ENCODE measurements around the gene SLC1A2.

The SLC1A2 gene

GRCh38 chr11:35414311-35414710, 5.0 kb downstream of the SLC1A2 start:
- H2BK5ac ChIP-seq (ENCODE audit: low read depth, low read length, poor library complexity), result no peak overlapping the region
- H3K14ac ChIP-seq (ENCODE audit: low read length), result no peak overlapping the region
- no peak overlapping the region for H3K9ac ChIP-seq (ENCODE audit: low read length)
- no peak overlapping the region for H4K12ac ChIP-seq (ENCODE audit: low read depth, low read length)
- H2BK12ac ChIP-seq (ENCODE audit: low read length), result no peak overlapping the region
- no peaks in the 10 kb centered on the region for H3K79me1 ChIP-seq (ENCODE audit: low read length)
- no peak overlapping the region for H2BK120ac ChIP-seq (ENCODE audit: insufficient read depth, low read length, poor library complexity)
- H2AK5ac ChIP-seq (ENCODE audit: low read length), result no peak overlapping the region
- WGBS (ENCODE audit: extremely low coverage, insufficient coverage, insufficient read length), result no CpG with 5 or more reads among the region's 6 CpGs
- no peak overlapping the region for H3K23ac ChIP-seq (ENCODE audit: low read length)
- no peak overlapping the region for H4K91ac ChIP-seq (ENCODE audit: low read depth, low read length)
- no peak overlapping the region for H3K27ac ChIP-seq (ENCODE audit: low read depth, low read length)
- H3K9me3 ChIP-seq (ENCODE audit: insufficient read depth, low read depth, low read length), result no peaks in the 10 kb centered on the region
- DNase-seq, result no peak
- H3K4me3 ChIP-seq (ENCODE audit: low read depth, low read length), result no peak overlapping the region
- no peak overlapping the region for H3K4ac ChIP-seq (ENCODE audit: low read depth, low read length)
- H3K18ac ChIP-seq (ENCODE audit: low read length), result no peak overlapping the region
- no peak overlapping the region for H3K4me2 ChIP-seq (ENCODE audit: low read length)
- peaks cover 5 to 10% of the 10 kb centered on the region in 2 experiments for H3K4me1 ChIP-seq (ENCODE audit: control insufficient read depth in 1 of 2, insufficient read depth in 2 of 2, low read length in 2 of 2)
- H3K27me3 ChIP-seq (ENCODE audit: insufficient read depth, low read length), result peaks cover 30% of the 10 kb centered on the region
- no peak overlapping the region for H4K8ac ChIP-seq (ENCODE audit: low read depth, low read length)
- H3K79me2 ChIP-seq (ENCODE audit: control insufficient read depth, insufficient read depth, low read length, poor library complexity), result no peaks in the 10 kb centered on the region
- no peak overlapping the region for H2AFZ ChIP-seq (ENCODE audit: insufficient read depth, low read length, poor library complexity)
- H3K36me3 ChIP-seq (ENCODE audit: control insufficient read depth in 1 of 2, insufficient read depth in 2 of 2, low read length in 2 of 2), result no peaks in the 10 kb centered on the region

DNA sequence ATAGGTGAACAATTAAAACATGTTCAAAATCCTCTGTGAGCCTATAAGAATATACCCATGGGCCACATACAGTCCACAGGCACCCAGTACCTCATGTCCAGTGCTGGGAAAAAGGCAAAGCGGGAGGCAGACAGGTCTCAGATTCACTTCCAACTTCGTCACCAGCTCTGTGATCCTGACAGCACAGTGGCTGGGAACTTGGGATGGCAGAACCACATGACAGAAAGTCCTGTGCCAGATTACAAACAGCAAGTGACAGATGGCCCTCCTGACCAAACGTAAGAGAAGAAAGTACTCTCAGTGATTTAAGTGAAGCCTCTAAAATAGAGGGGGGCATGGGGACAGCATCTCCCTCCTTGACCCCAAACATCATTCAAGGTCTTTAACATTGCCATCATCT, 5.8 kb downstream of the SLC1A2 start:
- H3K79me2 ChIP-seq (ENCODE audit: control insufficient read depth, insufficient read depth, low read length, poor library complexity), result no peaks in the 10 kb centered on the region
- H3K4ac ChIP-seq (ENCODE audit: low read depth, low read length), result no peak overlapping the region
- peaks cover 0 to 3% of the 10 kb centered on the region in 2 experiments for H3K4me1 ChIP-seq (ENCODE audit: control insufficient read depth in 1 of 2, insufficient read depth in 2 of 2, low read length in 2 of 2)
- WGBS (ENCODE audit: extremely low coverage, insufficient coverage, insufficient read length), result no CpG with 5 or more reads among the region's 3 CpGs
- no peaks in the 10 kb centered on the region for H3K79me1 ChIP-seq (ENCODE audit: low read length)
- H3K9me3 ChIP-seq (ENCODE audit: insufficient read depth, low read depth, low read length), result no peaks in the 10 kb centered on the region
- H3K18ac ChIP-seq (ENCODE audit: low read length), result no peak overlapping the region
- H3K4me2 ChIP-seq (ENCODE audit: low read length), result no peak overlapping the region
- no peak overlapping the region for H4K8ac ChIP-seq (ENCODE audit: low read depth, low read length)
- no peak overlapping the region for H4K91ac ChIP-seq (ENCODE audit: low read depth, low read length)
- H2BK12ac ChIP-seq (ENCODE audit: low read length), result no peak overlapping the region
- no peak overlapping the region for H2BK120ac ChIP-seq (ENCODE audit: insufficient read depth, low read length, poor library complexity)
- H3K27me3 ChIP-seq (ENCODE audit: insufficient read depth, low read length), result peaks cover 22% of the 10 kb centered on the region
- H3K36me3 ChIP-seq (ENCODE audit: control insufficient read depth in 1 of 2, insufficient read depth in 2 of 2, low read length in 2 of 2), result no peaks in the 10 kb centered on the region
- H3K27ac ChIP-seq (ENCODE audit: low read depth, low read length), result no peak overlapping the region
- DNase-seq, result no peak
- no peak overlapping the region for H3K9ac ChIP-seq (ENCODE audit: low read length)
- no peak overlapping the region for H3K14ac ChIP-seq (ENCODE audit: low read length)
- H2BK5ac ChIP-seq (ENCODE audit: low read depth, low read length, poor library complexity), result no peak overlapping the region
- no peak overlapping the region for H3K4me3 ChIP-seq (ENCODE audit: low read depth, low read length)
- H3K23ac ChIP-seq (ENCODE audit: low read length), result no peak overlapping the region
- H2AFZ ChIP-seq (ENCODE audit: insufficient read depth, low read length, poor library complexity), result no peak overlapping the region
- H4K12ac ChIP-seq (ENCODE audit: low read depth, low read length), result no peak overlapping the region
- H2AK5ac ChIP-seq (ENCODE audit: low read length), result no peak overlapping the region

- no peak overlapping the region for H4K91ac ChIP-seq (ENCODE audit: low read depth, low read length)
- H3K79me2 ChIP-seq (ENCODE audit: control insufficient read depth, insufficient read depth, low read length, poor library complexity), result no peaks in the 10 kb centered on the region
- H4K8ac ChIP-seq (ENCODE audit: low read depth, low read length), result no peak overlapping the region
- H3K79me1 ChIP-seq (ENCODE audit: low read length), result no peaks in the 10 kb centered on the region
- no peak overlapping the region for H3K14ac ChIP-seq (ENCODE audit: low read length)
- H3K9ac ChIP-seq (ENCODE audit: low read length), result no peak overlapping the region
- H3K27me3 ChIP-seq (ENCODE audit: insufficient read depth, low read length), result peaks cover 10% of the 10 kb centered on the region
- H3K4me2 ChIP-seq (ENCODE audit: low read length), result no peak overlapping the region
- no peak overlapping the region for H2AFZ ChIP-seq (ENCODE audit: insufficient read depth, low read length, poor library complexity)
- H2BK5ac ChIP-seq (ENCODE audit: low read depth, low read length, poor library complexity), result no peak overlapping the region
- H3K23ac ChIP-seq (ENCODE audit: low read length), result no peak overlapping the region
- H3K18ac ChIP-seq (ENCODE audit: low read length), result no peak overlapping the region
- no peak overlapping the region for H2BK120ac ChIP-seq (ENCODE audit: insufficient read depth, low read length, poor library complexity)
- WGBS (ENCODE audit: extremely low coverage, insufficient coverage, insufficient read length), result no CpG with 5 or more reads among the region's 2 CpGs
- peak in 1 of 2 donors; percentile 25 for DNase-seq
- no peaks in the 10 kb centered on the region for H3K9me3 ChIP-seq (ENCODE audit: insufficient read depth, low read depth, low read length)
- no peaks in the 10 kb centered on the region for H3K36me3 ChIP-seq (ENCODE audit: control insufficient read depth in 1 of 2, insufficient read depth in 2 of 2, low read length in 2 of 2)
- H3K27ac ChIP-seq (ENCODE audit: low read depth, low read length), result no peak overlapping the region
- no peak overlapping the region for H2BK12ac ChIP-seq (ENCODE audit: low read length)
- H3K4me1 ChIP-seq (ENCODE audit: control insufficient read depth in 1 of 2, insufficient read depth in 2 of 2, low read length in 2 of 2), result no peaks in the 10 kb centered on the region
- no peak overlapping the region for H2AK5ac ChIP-seq (ENCODE audit: low read length)
- H4K12ac ChIP-seq (ENCODE audit: low read depth, low read length), result no peak overlapping the region
- H3K4ac ChIP-seq (ENCODE audit: low read depth, low read length), result no peak overlapping the region
- H3K4me3 ChIP-seq (ENCODE audit: low read depth, low read length), result no peak overlapping the region
Observed at GRCh38 chr11:35412285-35412684, 7.1 kb downstream of the SLC1A2 start.

GRCh38 chr11:35407041-35407440, 12.3 kb downstream of the SLC1A2 start:
- Histone ChIP-seq H4K8ac (ENCODE audit: low read depth, low read length) (no peak overlapping the region), H2BK12ac (ENCODE audit: low read length) (no peak overlapping the region), H3K4ac (ENCODE audit: low read depth, low read length) (no peak overlapping the region), H3K9ac (ENCODE audit: low read length) (no peak overlapping the region), H3K36me3 (ENCODE audit: control insufficient read depth in 1 of 2, insufficient read depth in 2 of 2, low read length in 2 of 2) (no peaks in the 10 kb centered on the region), H3K18ac (ENCODE audit: low read length) (no peak overlapping the region), H3K4me1 (ENCODE audit: control insufficient read depth in 1 of 2, insufficient read depth in 2 of 2, low read length in 2 of 2) (no peaks in the 10 kb centered on the region), H3K27ac (ENCODE audit: low read depth, low read length) (no peak overlapping the region), H2AFZ (ENCODE audit: insufficient read depth, low read length, poor library complexity) (no peak overlapping the region), H3K79me2 (ENCODE audit: control insufficient read depth, insufficient read depth, low read length, poor library complexity) (no peaks in the 10 kb centered on the region), H3K23ac (ENCODE audit: low read length) (no peak overlapping the region), H3K4me2 (ENCODE audit: low read length) (no peak overlapping the region), H3K27me3 (ENCODE audit: insufficient read depth, low read length) (no peaks in the 10 kb centered on the region), H3K14ac (ENCODE audit: low read length) (no peak overlapping the region), H3K9me3 (ENCODE audit: insufficient read depth, low read depth, low read length) (no peaks in the 10 kb centered on the region), H3K79me1 (ENCODE audit: low read length) (no peaks in the 10 kb centered on the region), H4K12ac (ENCODE audit: low read depth, low read length) (no peak overlapping the region), H2BK5ac (ENCODE audit: low read depth, low read length, poor library complexity) (no peak overlapping the region), H4K91ac (ENCODE audit: low read depth, low read length) (no peak overlapping the region), H2AK5ac (ENCODE audit: low read length) (no peak overlapping the region), H2BK120ac (ENCODE audit: insufficient read depth, low read length, poor library complexity) (no peak overlapping the region), H3K4me3 (ENCODE audit: low read depth, low read length) (no peak overlapping the region)
- WGBS (ENCODE audit: extremely low coverage, insufficient coverage, insufficient read length), result no CpG with 5 or more reads among the region's 1 CpG
- no peak for DNase-seq

All from trophoblast cell (in vitro differentiated cells and primary cell).